Astrocyte of the cerebellum (primary cell): ENCODE data around the gene PRDM15.

ENCODE experiments used
- DNase-seq: peaks from one replicate; pipeline ENCODE4 v3.0.0-alpha.2; 2011; ENCODE audit warnings: low read depth
- H3K4me3 ChIP-seq: 2 replicates; pipeline ENCODE4 v1.5.1; 2011; ENCODE audit warnings: mild to moderate bottlenecking, low read depth, low read length, moderate library complexity
- CTCF ChIP-seq: IDR thresholded peaks from 2 replicates; pipeline ENCODE4 v1.5.1; 2012; ENCODE audit warnings: low read length, low read depth, moderate library complexity, mild to moderate bottlenecking; ENCODE audit errors: missing control alignments
- in situ Hi-C: cut with HindIII; loops from 2 replicates; pipeline ENCODE4 v1.10.0; 2017; ENCODE audit warnings: low sequenced_read_pairs

Gene PRDM15

GRCh38 chr21:41759214-41759840 lies 119.8 kb downstream of the PRDM15 start:
- in situ Hi-C loops = no loop called here
- no peak for TF ChIP-seq CTCF
- no peak overlapping the region for H3K4me3 ChIP-seq
- no peak for DNase-seq

- in situ Hi-C loops = no loop called here
- no peak overlapping the region for H3K4me3 ChIP-seq
- no peak for DNase-seq
- TF ChIP-seq CTCF = no peak
Measured at GRCh38 chr21:41758550-41758949, 120.6 kb downstream of the PRDM15 start.

GRCh38 chr21:41755934-41756773 lies 123.0 kb downstream of the PRDM15 start:
- in situ Hi-C loops = no loop called here
- no peak overlapping the region for H3K4me3 ChIP-seq
- TF ChIP-seq CTCF = no peak
- DNase-seq = no peak

- in situ Hi-C loops = no loop called here
- no peak for DNase-seq
- no peak overlapping the region for H3K4me3 ChIP-seq
- no peak for TF ChIP-seq CTCF
Measured at GRCh38 chr21:41755258-41755933, 123.7 kb downstream of the PRDM15 start.

- H3K4me3 ChIP-seq = no peak overlapping the region
- no peak for TF ChIP-seq CTCF
- no peak for DNase-seq
- in situ Hi-C loops = no loop called here
Measured at GRCh38 chr21:41754479-41754891, 124.7 kb downstream of the PRDM15 start.

- DNase-seq = no peak
- in situ Hi-C loops = no loop called here
- H3K4me3 ChIP-seq = no peak overlapping the region
- TF ChIP-seq CTCF = no peak
Measured at GRCh38 chr21:41753006-41753898, 125.9 kb downstream of the PRDM15 start.
